ENCODE measurements around the gene EN2. TPM values are rescaled to one million over a fixed set of nuclear protein-coding genes. Genes with fewer than 3 reads are reported as not detected.

Gene EN2
- total and polyA plus RNA-seq, 4 donors, result 0.02 to 0.06 (median 0.04) TPM; not detected in 1

GRCh38 chr7:155462163-155462735 lies 4.3 kb downstream of the EN2 start:
- H3K36me3 ChIP-seq (ENCODE audit: control insufficient read depth in 4 of 4, insufficient read depth in 4 of 4, low read length in 4 of 4), result no peaks in the 10 kb centered on the region
- H3K27me3 ChIP-seq (ENCODE audit: control insufficient read depth in 3 of 3, insufficient read depth in 3 of 3, low read length in 2 of 3), result peaks cover 41 to 83% (median 78%) of the 10 kb centered on the region in 3 donors
- H3K27ac ChIP-seq (ENCODE audit: low read depth in 1 of 2, low read length in 1 of 2), result no peak overlapping the region
- peaks cover 0 to 10% (median 0%) of the 10 kb centered on the region in 4 donors for H3K9me3 ChIP-seq (ENCODE audit: control insufficient read depth in 4 of 4, insufficient read depth in 3 of 4, low read length in 3 of 4)
- H3K4me3 ChIP-seq, result no peak overlapping the region
- H3K4me1 ChIP-seq (ENCODE audit: control insufficient read depth in 5 of 5, insufficient read depth in 5 of 5, low read length in 5 of 5), result peaks cover 0 to 20% (median 3%) of the 10 kb centered on the region in 5 donors
- no peak for TF ChIP-seq CTCF (IDR thresholded peaks at IDR 0.05; ENCODE audit: control extremely low read depth, extremely low read depth)
- ATAC-seq (ENCODE audit: insufficient read depth, low FRiP score) (no peak), DNase-seq (no peak)
- H3K9ac ChIP-seq (ENCODE audit: insufficient read depth in 1 of 2, low read length in 2 of 2), result no peak overlapping the region
- 8 to 12% methylated on average over 33 of the region's 33 CpGs for WGBS, 2 donors

- no peak overlapping the region for H3K4me3 ChIP-seq
- no peaks in the 10 kb centered on the region for H3K36me3 ChIP-seq (ENCODE audit: control insufficient read depth in 4 of 4, insufficient read depth in 4 of 4, low read length in 4 of 4)
- no peak overlapping the region for H3K27ac ChIP-seq (ENCODE audit: low read depth in 1 of 2, low read length in 1 of 2)
- DNase-seq, result no peak
- no peak overlapping the region for H3K9ac ChIP-seq (ENCODE audit: insufficient read depth in 1 of 2, low read length in 2 of 2)
- peaks cover 0 to 21% (median 3%) of the 10 kb centered on the region in 5 donors for H3K4me1 ChIP-seq (ENCODE audit: control insufficient read depth in 5 of 5, insufficient read depth in 5 of 5, low read length in 5 of 5)
- peak; percentile 8 for ATAC-seq (ENCODE audit: insufficient read depth, low FRiP score)
- WGBS, 2 donors, result 10 to 14% methylated on average over 15 of the region's 15 CpGs
- no peak for TF ChIP-seq CTCF (IDR thresholded peaks at IDR 0.05; ENCODE audit: control extremely low read depth, extremely low read depth)
- peaks cover 41 to 88% (median 83%) of the 10 kb centered on the region in 3 donors for H3K27me3 ChIP-seq (ENCODE audit: control insufficient read depth in 3 of 3, insufficient read depth in 3 of 3, low read length in 2 of 3)
- H3K9me3 ChIP-seq (ENCODE audit: control insufficient read depth in 4 of 4, insufficient read depth in 3 of 4, low read length in 3 of 4), result peaks cover 0 to 4% (median 0%) of the 10 kb centered on the region in 4 donors
Measured at GRCh38 chr7:155463114-155463811, 5.3 kb downstream of the EN2 start.

- Histone ChIP-seq H3K4me1 (ENCODE audit: control insufficient read depth in 5 of 5, insufficient read depth in 5 of 5, low read length in 5 of 5) (peaks cover 0 to 21% (median 3%) of the 10 kb centered on the region in 5 donors), H3K36me3 (ENCODE audit: control insufficient read depth in 4 of 4, insufficient read depth in 4 of 4, low read length in 4 of 4) (no peaks in the 10 kb centered on the region), H3K27me3 (ENCODE audit: control insufficient read depth in 3 of 3, insufficient read depth in 3 of 3, low read length in 2 of 3) (peaks cover 41 to 93% (median 88%) of the 10 kb centered on the region in 3 donors), H3K27ac (ENCODE audit: low read depth in 1 of 2, low read length in 1 of 2) (no peak overlapping the region), H3K9ac (ENCODE audit: insufficient read depth in 1 of 2, low read length in 2 of 2) (no peak overlapping the region), H3K4me3 (no peak overlapping the region), H3K9me3 (ENCODE audit: control insufficient read depth in 4 of 4, insufficient read depth in 3 of 4, low read length in 3 of 4) (peaks cover 0 to 4% (median 0%) of the 10 kb centered on the region in 4 donors)
- TF ChIP-seq CTCF (IDR thresholded peaks at IDR 0.05; ENCODE audit: control extremely low read depth, extremely low read depth), result no peak
- DNase-seq (no peak), ATAC-seq (ENCODE audit: insufficient read depth, low FRiP score) (no peak)
- WGBS, 2 donors, result 13 to 18% methylated on average over 6 of the region's 6 CpGs
Measured at GRCh38 chr7:155464183-155464582, 6.3 kb downstream of the EN2 start.
